ENCODE results near the gene TANK.
"Not testable (repeated sequence)": the region's sequence is repeated elsewhere in the genome, so short reads cannot be mapped to it uniquely, and the experiment has no call there.

The TANK gene

GRCh38 chr2:161178756-161179155 is 18.5 kb downstream of the TANK start:
- H3K27me3 ChIP-seq: no peaks in the 10 kb centered on the region
- H3K27ac ChIP-seq: peak overlapping the region; percentile 62
- H3K36me3 ChIP-seq: peaks cover 44% of the 10 kb centered on the region
- H3K4me3 ChIP-seq (ENCODE audit: low read depth in 1 of 2, low read length in 1 of 2): no peak overlapping the region
- TF ChIP-seq CTCF (IDR thresholded peaks at IDR 0.05): no peak
- peaks cover 38 to 60% of the 10 kb centered on the region in 2 experiments for H3K4me1 ChIP-seq (ENCODE audit: control insufficient read depth in 1 of 2, insufficient read depth in 1 of 2, low read depth in 1 of 2, low read length in 1 of 2)
- H3K9me3 ChIP-seq: no peaks in the 10 kb centered on the region

- Histone ChIP-seq H3K27ac (peak overlapping the region; percentile 54), H3K27me3 (no peaks in the 10 kb centered on the region), H3K36me3 (peaks cover 59% of the 10 kb centered on the region), H3K4me3 (ENCODE audit: low read depth in 1 of 2, low read length in 1 of 2) (no peak overlapping the region), H3K4me1 (ENCODE audit: control insufficient read depth in 1 of 2, insufficient read depth in 1 of 2, low read depth in 1 of 2, low read length in 1 of 2) (peaks cover 9 to 21% of the 10 kb centered on the region in 2 experiments), H3K9me3 (no peaks in the 10 kb centered on the region)
- TF ChIP-seq CTCF (IDR thresholded peaks at IDR 0.05): no peak
Observed at GRCh38 chr2:161190050-161190449, 29.8 kb downstream of the TANK start.

- not testable (repeated sequence) for H3K27ac ChIP-seq; H3K4me3 ChIP-seq (ENCODE audit: low read depth in 1 of 2, low read length in 1 of 2); H3K27me3 ChIP-seq; H3K9me3 ChIP-seq
- peaks cover 16 to 33% of the 10 kb centered on the region in 2 experiments for H3K4me1 ChIP-seq (ENCODE audit: control insufficient read depth in 1 of 2, insufficient read depth in 1 of 2, low read depth in 1 of 2, low read length in 1 of 2)
- H3K36me3 ChIP-seq: peaks cover 51% of the 10 kb centered on the region
Observed at GRCh38 chr2:161195602-161196001, 35.4 kb downstream of the TANK start.

GRCh38 chr2:161199912-161200701 is 39.9 kb downstream of the TANK start:
- H3K27ac ChIP-seq: peak overlapping the region; percentile 65
- no peak for TF ChIP-seq CTCF (IDR thresholded peaks at IDR 0.05)
- H3K36me3 ChIP-seq: peaks cover 40% of the 10 kb centered on the region
- H3K9me3 ChIP-seq: no peaks in the 10 kb centered on the region
- no peaks in the 10 kb centered on the region for H3K27me3 ChIP-seq
- H3K4me3 ChIP-seq (ENCODE audit: low read depth in 1 of 2, low read length in 1 of 2): no peak overlapping the region
- peaks cover 8 to 22% of the 10 kb centered on the region in 2 experiments for H3K4me1 ChIP-seq (ENCODE audit: control insufficient read depth in 1 of 2, insufficient read depth in 1 of 2, low read depth in 1 of 2, low read length in 1 of 2)

- no peaks in the 10 kb centered on the region for H3K9me3 ChIP-seq
- TF ChIP-seq CTCF (IDR thresholded peaks at IDR 0.05): no peak
- no peak overlapping the region for H3K4me3 ChIP-seq (ENCODE audit: low read depth in 1 of 2, low read length in 1 of 2)
- no peaks in the 10 kb centered on the region for H3K27me3 ChIP-seq
- H3K27ac ChIP-seq: peak overlapping the region; percentile 60
- peaks cover 17 to 29% of the 10 kb centered on the region in 2 experiments for H3K4me1 ChIP-seq (ENCODE audit: control insufficient read depth in 1 of 2, insufficient read depth in 1 of 2, low read depth in 1 of 2, low read length in 1 of 2)
- peaks cover 46% of the 10 kb centered on the region for H3K36me3 ChIP-seq
Observed at GRCh38 chr2:161204846-161205245, 44.6 kb downstream of the TANK start.

GRCh38 chr2:161206471-161207032 is 46.3 kb downstream of the TANK start:
- no peak for TF ChIP-seq CTCF (IDR thresholded peaks at IDR 0.05)
- H3K27me3 ChIP-seq: no peaks in the 10 kb centered on the region
- peaks cover 46% of the 10 kb centered on the region for H3K36me3 ChIP-seq

More at GRCh38 chr2:161206471-161207032, 46.3 kb downstream of the TANK start:
- peaks cover 18 to 22% of the 10 kb centered on the region in 2 experiments for H3K4me1 ChIP-seq (ENCODE audit: control insufficient read depth in 1 of 2, insufficient read depth in 1 of 2, low read depth in 1 of 2, low read length in 1 of 2)
- H3K27ac ChIP-seq: peak overlapping the region; percentile 60
- H3K4me3 ChIP-seq (ENCODE audit: low read depth in 1 of 2, low read length in 1 of 2): no peak overlapping the region
- H3K9me3 ChIP-seq: no peaks in the 10 kb centered on the region

Data from neutrophil (primary cell).